ENCODE results near the gene GANAB. TPM values are rescaled to one million over a fixed set of nuclear protein-coding genes. Genes with fewer than 3 reads are reported as not detected.
"Not testable (repeated sequence)": the region's sequence is repeated elsewhere in the genome, so short reads cannot be mapped to it uniquely, and the experiment has no call there.

The GANAB gene
- total RNA-seq, 1 donor from 2014 or later: 91.4 TPM

GRCh38 chr11:62671236-62671607, 24.8 kb upstream of the GANAB start:
- ATAC-seq (ENCODE audit: poor library complexity): peak; percentile 32
- intact Hi-C loops (cut with DNase I): no loop called here
- DNase-seq: no peak

GRCh38 chr11:62669420-62670161, 23.2 kb upstream of the GANAB start:
- DNase-seq (no peak), ATAC-seq (ENCODE audit: poor library complexity) (no peak)
- intact Hi-C loops (cut with DNase I): no loop called here

GRCh38 chr11:62667460-62667859, 21.0 kb upstream of the GANAB start:
- intact Hi-C loops (cut with DNase I): no loop called here
- DNase-seq (no peak), ATAC-seq (ENCODE audit: poor library complexity) (no peak)

GRCh38 chr11:62666259-62666926, 20.0 kb upstream of the GANAB start:
- ATAC-seq (ENCODE audit: poor library complexity) (peak; percentile 4), DNase-seq (no peak)
- intact Hi-C loops (cut with DNase I): no loop called here

- peak; percentile 47 for ATAC-seq (ENCODE audit: poor library complexity)
- DNase-seq: peak; percentile 73
- intact Hi-C loops (cut with DNase I): no loop called here
These were observed 19.3 kb upstream of the GANAB start for GRCh38 chr11:62665599-62666258.

GRCh38 chr11:62665075-62665598, 18.7 kb upstream of the GANAB start, which contains the start of the genes C11orf98 and CSKMT:
C11orf98 (minus strand) TSS chr11:62665210; CDS start chr11:62665169, 41 bp downstream.
CSKMT (plus strand) TSS chr11:62665312; CDS start chr11:62665880, 568 bp downstream.
- ATAC-seq (ENCODE audit: poor library complexity): peak; percentile 98
- intact Hi-C loops (cut with DNase I): no loop called here
- DNase-seq: peak; percentile 96

- DNase-seq: no peak
- ATAC-seq (ENCODE audit: poor library complexity): peak; percentile 32
- intact Hi-C loops (cut with DNase I): no loop called here
These were observed 18.1 kb upstream of the GANAB start for GRCh38 chr11:62664405-62665074.

GRCh38 chr11:62656796-62657429, 10.5 kb upstream of the GANAB start:
- ATAC-seq (ENCODE audit: poor library complexity): no peak
- intact Hi-C loops (cut with DNase I): no loop called here
- no peak for DNase-seq

- intact Hi-C loops (cut with DNase I): no loop called here
- DNase-seq: no peak
- no peak for ATAC-seq (ENCODE audit: poor library complexity)
These were observed 7.9 kb upstream of the GANAB start for GRCh38 chr11:62654297-62654696.

GRCh38 chr11:62652161-62653006, 6.0 kb upstream of the GANAB start:
- intact Hi-C loops (cut with DNase I): no loop called here
- ATAC-seq (ENCODE audit: poor library complexity): no peak
- DNase-seq: no peak

GRCh38 chr11:62650283-62650682, 3.9 kb upstream of the GANAB start:
- DNase-seq; ATAC-seq (ENCODE audit: poor library complexity); intact Hi-C loops (cut with DNase I): not testable (repeated sequence)

- intact Hi-C loops (cut with DNase I): no loop called here
- ATAC-seq (ENCODE audit: poor library complexity): no peak
- DNase-seq: no peak
These were observed 3.1 kb upstream of the GANAB start for GRCh38 chr11:62649486-62649885.

- no peak for ATAC-seq (ENCODE audit: poor library complexity)
- DNase-seq: no peak
These were observed 2.6 kb upstream of the GANAB start for GRCh38 chr11:62648967-62649364.

GRCh38 chr11:62648185-62648966, 2.0 kb upstream of the GANAB start:
- ATAC-seq (ENCODE audit: poor library complexity): no peak
- intact Hi-C loops (cut with DNase I): no loop called here

More at GRCh38 chr11:62648967-62649364, 2.6 kb upstream of the GANAB start:
- intact Hi-C loops (cut with DNase I): no loop called here

GRCh38 chr11:62647609-62648005, 1.2 kb upstream of the GANAB start:
- ATAC-seq (ENCODE audit: poor library complexity) (no peak), DNase-seq (no peak)
- intact Hi-C loops (cut with DNase I): no loop called here

More at GRCh38 chr11:62648185-62648966, 2.0 kb upstream of the GANAB start:
- no peak for DNase-seq

GRCh38 chr11:62646825-62647608, 604 bp upstream of the GANAB start:
- no peak for DNase-seq
- intact Hi-C loops (cut with DNase I): no loop called here
- ATAC-seq (ENCODE audit: poor library complexity): peak; percentile 3

All from Right ventricle myocardium superior (tissue), 1 donor.